Adrenal gland (tissue), 12 donors: Measurements from ENCODE around the gene CNDP1. TPM values are rescaled to one million over a fixed set of nuclear protein-coding genes. Genes with fewer than 3 reads are reported as not detected.

Experiments used
- DNase-seq, 7 donors: peaks; one replicate each; pipeline ENCODE4 v3.0.0-alpha.2; 2019 to 2020
- H3K27ac ChIP-seq, 5 donors: fragments of 200-600 bp; sonication (generic) in 4 of 5; 1 replicate in 3 of 5; 2 replicates in 2 of 5; pipeline versions ENCODE4 v1.5.1 to v1.8.0; 2016 to 2020; ENCODE audit warnings: mild to moderate bottlenecking in 1 of 5
- H3K27me3 ChIP-seq: fragments of 200-600 bp; 2 replicates; pipeline ENCODE4 v1.8.0; 2021
- H3K36me3 ChIP-seq, 2 donors: fragments of 200-600 bp; replicated peaks in 1 of 2; 1 replicate in 1 of 2; 2 replicates in 1 of 2; pipeline versions ENCODE4 v1.5.1 to v1.8.0; 2018 to 2022
- H3K4me1 ChIP-seq, 2 donors: fragments of 200-600 bp; replicated peaks in 1 of 2; 1 replicate in 1 of 2; 2 replicates in 1 of 2; pipeline versions ENCODE4 v1.5.1 to v1.8.0; 2018 to 2021
- H3K4me3 ChIP-seq, 4 donors: fragments of 200-600 bp; sonication (generic) in 3 of 4; one replicate each; pipeline ENCODE4 v1.5.1; 2016 to 2018
- H3K9me3 ChIP-seq, 3 donors: fragments of 200-600 bp; sonication (generic) in 1 of 3; replicated peaks in 1 of 3; 1 replicate in 2 of 3; 2 replicates in 1 of 3; pipeline versions ENCODE4 v1.5.1 to v1.8.0; 2016 to 2021
- CTCF ChIP-seq, 6 experiments: fragments of 450-650 bp in 4 of 6; fragments of 200-600 bp in 2 of 6; sonication (generic) in 1 of 6; IDR thresholded peaks; 1 replicate in 5 of 6; 2 replicates in 1 of 6; pipeline versions ENCODE4 v1.5.1 to v1.8.0; 2016 to 2021; ENCODE audit warnings: antibody characterized with exemption in 6 of 6, mild to moderate bottlenecking in 2 of 6, moderate library complexity in 1 of 6
- POLR2A ChIP-seq, 2 donors: fragments of 450-650 bp; IDR thresholded peaks; one replicate each; pipeline ENCODE4 v1.6.1; 2017; ENCODE audit warnings: antibody characterized with exemption in 2 of 2, mild to moderate bottlenecking in 2 of 2, moderate library complexity in 1 of 2
- WGBS, 4 donors: extraction: QIAGEN DNeasy Blood & Tissue Kit in 2 of 4; methylation state at CpG; one replicate each; pipeline versions ENCODE4 v1.1.5 to v1.1.7; 2013 to 2017; 5-methylcytosine and 5-hydroxymethylcytosine counted together
- intact Hi-C, 2 donors: fragments of 100-400 bp; cut with DNase I; formaldehyde crosslinking; loops; one replicate each; pipeline versions ENCODE4 v1.14.1 to v1.15.0; 2022 to 2023
- polyA plus RNA-seq, 3 donors: library from polyadenylated mRNA; stranded (reverse); fragments of 200-250 nt in 2 of 3; fragments of 350-450 nt in 1 of 3; fragmentation: Illumina TruSeq in 1 of 3; extraction: RNeasy Lipid Tissue Mini Kit (QIAGEN cat#74804) in 1 of 3; gene quantifications; one replicate each; pipeline ENCODE4 v1.2.3, GENCODE V29; 2013 to 2014
- total RNA-seq, 9 donors: library from RNA; depleted of rRNA in 4 of 9; stranded (reverse); fragments of >200 nt in 4 of 9; fragments of 120-200 nt in 1 of 9; fragmentation: NEBNext Ultra II Directional in 1 of 9; extraction: Animal tissue kit (Norgen Biotek cat#: 25700) in 1 of 9; gene quantifications; one replicate each; pipeline versions ENCODE4 v1.1.0 to v1.2.4, GENCODE V29; 2013 to 2023
- donor health status: healthy with polysubstance abuse.
- donor health status: Bipolar disorder and iron deficiency.
- donor health status: DM: yes; HTN: yes; CAD: no.
- donor health status: DM: no; HTN: no; CAD: no.
- donor health status: DM: no; HTN: no; CAD: no.
- donor health status: DM: yes; HTN: yes; CAD: no.

CNDP1 gene
- total and polyA plus RNA-seq, 12 donors: 0.16 to 0.27 TPM; not detected in 10

DNA sequence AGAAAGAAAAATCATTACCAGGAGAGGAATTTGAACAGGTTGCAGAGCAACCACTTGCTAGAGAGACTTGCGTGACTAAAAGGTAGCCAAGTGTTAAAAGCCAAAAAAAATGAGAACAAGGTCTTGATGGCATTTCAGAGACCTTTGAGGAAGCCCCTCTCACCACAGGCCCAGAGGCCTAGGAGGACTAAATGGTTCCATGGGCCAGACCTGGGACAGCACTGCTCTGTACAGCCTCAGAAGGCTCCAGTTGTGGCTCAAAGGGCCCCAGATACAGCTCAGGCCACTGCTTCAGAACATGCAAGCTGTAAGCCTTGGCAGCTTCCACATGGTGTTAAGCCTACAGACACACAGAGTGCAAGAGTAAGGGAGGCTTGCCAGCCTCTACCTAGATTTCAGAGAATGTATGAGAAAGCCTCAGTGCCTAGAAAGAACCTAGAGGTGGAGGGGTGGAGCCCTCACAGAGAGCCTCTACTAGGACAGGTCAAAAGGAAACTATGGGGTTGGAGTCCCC, 15.3 kb downstream of the CNDP1 start:
- no peaks in the 10 kb centered on the region for H3K27me3 ChIP-seq
- peaks cover 0 to 2% of the 10 kb centered on the region in 2 donors for H3K4me1 ChIP-seq
- intact Hi-C loops: loop anchor here (5.0 to 10.0 kb wide), 4 partner anchors 185 to 355 kb away; no protein-coding TSS in a partner anchor

DNA sequence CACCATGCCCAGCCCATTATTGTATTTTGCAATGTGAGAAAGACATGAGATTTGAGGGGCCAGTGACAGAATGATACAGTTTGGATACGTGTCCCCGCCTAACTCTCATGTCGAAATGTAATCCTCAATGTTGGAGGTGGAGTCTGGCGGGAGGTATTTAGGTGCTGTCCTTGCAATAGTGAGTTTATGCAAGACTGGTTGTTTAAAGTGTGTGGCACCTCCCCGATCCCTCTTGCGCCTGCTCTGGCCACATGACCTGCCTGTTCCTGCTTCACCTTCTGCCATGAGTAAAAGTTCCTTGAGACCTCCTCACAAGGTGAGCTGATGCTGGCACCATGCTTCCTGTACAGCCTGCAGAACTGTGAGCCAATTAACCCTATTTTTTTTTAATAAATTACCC, 16.6 kb downstream of the CNDP1 start:
- H3K4me1 ChIP-seq: peaks cover 0 to 2% of the 10 kb centered on the region in 2 donors
- intact Hi-C loops: loop anchor here (5.0 to 10.0 kb wide), 3 partner anchors 186 to 356 kb away; no protein-coding TSS in a partner anchor
- peaks cover 8% of the 10 kb centered on the region for H3K27me3 ChIP-seq
- 88 to 95% (median 93%) methylated on average over 6 of the region's 6 CpGs for WGBS, 4 donors
- peaks cover 0 to 6% (median 0%) of the 10 kb centered on the region in 3 donors for H3K9me3 ChIP-seq
- H3K4me3 ChIP-seq: no peak overlapping the region
- H3K36me3 ChIP-seq: no peaks in the 10 kb centered on the region
- TF ChIP-seq POLR2A (IDR thresholded peaks at IDR 0.05) (no peak), CTCF (IDR thresholded peaks at IDR 0.05) (no peak)
- H3K27ac ChIP-seq: no peak overlapping the region
- no peak for DNase-seq

More for the DNA sequence above, 15.3 kb downstream of the CNDP1 start:
- WGBS, 4 donors: 85 to 96% (median 94%) methylated on average over 1 of the region's 1 CpG
- Histone ChIP-seq H3K36me3 (no peaks in the 10 kb centered on the region), H3K4me3 (no peak overlapping the region), H3K9me3 (peaks cover 0 to 6% (median 0%) of the 10 kb centered on the region in 3 donors), H3K27ac (no peak overlapping the region)
- TF ChIP-seq CTCF (IDR thresholded peaks at IDR 0.05): no peak
- no peak for TF ChIP-seq POLR2A (IDR thresholded peaks at IDR 0.05)
- DNase-seq: peak in 1 of 7 donors; percentile 14

- H3K4me1 ChIP-seq: peaks cover 0 to 2% of the 10 kb centered on the region in 2 donors
- H3K27ac ChIP-seq: no peak overlapping the region
- TF ChIP-seq POLR2A (IDR thresholded peaks at IDR 0.05): no peak
- no peak for TF ChIP-seq CTCF (IDR thresholded peaks at IDR 0.05)
- no peak overlapping the region for H3K4me3 ChIP-seq
- 36 to 44% (median 38%) methylated on average over 3 of the region's 3 CpGs for WGBS, 4 donors
- H3K27me3 ChIP-seq: peaks cover 8% of the 10 kb centered on the region
- no peak for DNase-seq
- H3K9me3 ChIP-seq: peaks cover 0 to 6% (median 0%) of the 10 kb centered on the region in 3 donors
- no peaks in the 10 kb centered on the region for H3K36me3 ChIP-seq
- intact Hi-C loops: loop anchor here (5.0 to 10.0 kb wide), 3 partner anchors 187 to 357 kb away; no protein-coding TSS in a partner anchor
These were observed 17.2 kb downstream of the CNDP1 start for GRCh38 chr18:74551452-74551851.

DNA sequence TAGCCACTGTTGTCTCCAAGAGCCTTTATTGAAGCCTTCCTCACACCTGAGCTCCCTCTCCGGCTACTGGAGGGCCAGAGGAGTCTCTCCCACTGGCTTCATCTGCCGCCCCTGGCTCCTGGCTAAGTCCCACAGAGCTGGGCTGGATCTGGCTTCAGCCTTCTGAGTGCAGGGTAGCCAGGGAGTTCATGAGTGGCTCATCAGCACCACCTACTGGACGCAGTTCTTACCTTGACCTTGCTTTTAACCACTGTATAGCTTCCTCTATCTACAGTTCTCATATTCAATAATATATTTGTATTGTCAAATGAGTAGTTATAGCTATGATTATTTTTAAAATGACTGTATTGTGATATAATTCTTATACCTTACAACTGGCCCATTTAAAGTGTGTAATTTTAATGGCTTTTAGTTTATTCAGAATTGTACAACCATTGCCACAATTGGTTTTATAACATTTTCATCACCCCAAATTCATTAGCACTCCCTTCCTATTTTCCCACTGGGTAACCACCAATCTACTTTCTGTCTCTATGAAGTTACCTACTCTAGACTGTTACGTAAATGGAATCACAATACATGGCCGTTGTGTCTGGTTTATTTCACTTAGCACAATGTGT, 17.7 kb downstream of the CNDP1 start:
- peak; percentile 71 to 94 (median 87) for DNase-seq
- Histone ChIP-seq H3K4me1 (peaks cover 0 to 2% of the 10 kb centered on the region in 2 donors), H3K4me3 (no peak overlapping the region), H3K27ac (no peak overlapping the region), H3K36me3 (no peaks in the 10 kb centered on the region), H3K9me3 (peaks cover 0 to 6% (median 0%) of the 10 kb centered on the region in 3 donors), H3K27me3 (peaks cover 8% of the 10 kb centered on the region)
- TF ChIP-seq POLR2A (IDR thresholded peaks at IDR 0.05) (no peak), CTCF (IDR thresholded peaks at IDR 0.05) (peak; percentile 64 to 85 (median 76))
- WGBS, 4 donors: 19 to 25% (median 23%) methylated on average over 5 of the region's 5 CpGs
- intact Hi-C loops: loop anchor here (5.0 to 10.0 kb wide), 3 partner anchors 187 to 357 kb away; no protein-coding TSS in a partner anchor
